A172 (cell line): Measurements from ENCODE around the gene SLC44A2. TPM values are rescaled to one million over a fixed set of nuclear protein-coding genes. Genes with fewer than 3 reads are reported as not detected.
A peak's percentile ranks its signal among the peaks of the same experiment; 100 is the strongest.
"Not testable (repeated sequence)": the region's sequence is repeated elsewhere in the genome, so short reads cannot be mapped to it uniquely, and the experiment has no call there.

Experiments
- DNase-seq: peaks from one replicate; pipeline ENCODE4 v3.0.0-alpha.2; 2015; ENCODE audit warnings: low spot score
- total RNA-seq: library from RNA; depleted of rRNA; stranded (reverse); fragments of >200 nt; shearing (Covaris generic); gene quantifications from 2 replicates; pipeline ENCODE4 v1.2.3, GENCODE V29; 2014

SLC44A2 gene
- total RNA-seq, 1 experiment from 2014 or later, result 327 TPM

GRCh38 chr19:10651851-10652250, 26.5 kb downstream of the SLC44A2 start:
- no peak for DNase-seq

GRCh38 chr19:10653482-10653731, 28.1 kb downstream of the SLC44A2 start:
- DNase-seq, result no peak

DNA sequence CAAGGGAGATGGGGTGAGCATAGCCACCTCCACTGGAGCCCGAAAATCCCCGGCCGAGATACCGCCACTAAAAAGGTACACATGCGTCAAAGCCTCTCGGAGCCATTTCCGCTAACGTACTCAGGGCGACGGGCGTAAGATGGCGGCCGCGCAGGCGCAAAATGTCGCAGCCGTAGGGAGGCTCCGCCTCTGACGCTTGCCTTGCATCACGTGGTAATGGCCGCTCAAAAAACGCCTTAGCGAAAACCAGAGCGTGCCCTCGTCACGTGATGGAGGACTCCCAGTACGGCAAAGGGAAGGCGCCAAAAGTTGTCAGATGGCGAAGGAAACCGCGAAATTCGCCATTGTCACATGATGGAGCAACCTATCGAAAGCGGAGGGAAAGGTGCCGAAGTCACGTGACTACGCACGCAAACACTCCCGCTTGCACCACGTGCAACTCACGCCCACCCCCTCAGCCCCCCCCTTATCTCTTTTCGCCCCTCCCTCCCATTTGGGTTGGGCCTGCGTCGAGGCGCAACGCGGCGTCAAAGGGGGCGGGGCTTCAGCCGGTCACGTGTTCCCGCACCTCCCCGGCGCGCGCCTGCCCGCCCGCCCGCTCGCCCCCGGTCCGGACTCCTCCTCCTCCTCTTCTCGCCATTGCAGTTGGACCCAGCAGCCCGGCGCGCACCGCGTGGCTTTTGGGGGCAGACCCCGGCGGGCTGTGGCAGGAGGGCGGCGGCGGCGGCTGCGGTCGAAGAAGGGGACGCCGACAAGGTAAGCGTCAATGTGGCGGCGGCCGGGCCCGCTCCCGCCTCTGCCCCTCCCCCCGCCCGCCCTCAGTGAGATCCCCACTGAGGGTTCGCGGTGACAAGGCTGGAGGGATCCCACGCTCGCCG, 28.6 kb downstream of the SLC44A2 start, which contains the start of gene ILF3:
ILF3 (plus strand) TSS at position 615 of the 878 bp plus-strand sequence. CDS start 16,260 bp downstream, outside the sequence.
- peak; percentile 100 for DNase-seq

DNA sequence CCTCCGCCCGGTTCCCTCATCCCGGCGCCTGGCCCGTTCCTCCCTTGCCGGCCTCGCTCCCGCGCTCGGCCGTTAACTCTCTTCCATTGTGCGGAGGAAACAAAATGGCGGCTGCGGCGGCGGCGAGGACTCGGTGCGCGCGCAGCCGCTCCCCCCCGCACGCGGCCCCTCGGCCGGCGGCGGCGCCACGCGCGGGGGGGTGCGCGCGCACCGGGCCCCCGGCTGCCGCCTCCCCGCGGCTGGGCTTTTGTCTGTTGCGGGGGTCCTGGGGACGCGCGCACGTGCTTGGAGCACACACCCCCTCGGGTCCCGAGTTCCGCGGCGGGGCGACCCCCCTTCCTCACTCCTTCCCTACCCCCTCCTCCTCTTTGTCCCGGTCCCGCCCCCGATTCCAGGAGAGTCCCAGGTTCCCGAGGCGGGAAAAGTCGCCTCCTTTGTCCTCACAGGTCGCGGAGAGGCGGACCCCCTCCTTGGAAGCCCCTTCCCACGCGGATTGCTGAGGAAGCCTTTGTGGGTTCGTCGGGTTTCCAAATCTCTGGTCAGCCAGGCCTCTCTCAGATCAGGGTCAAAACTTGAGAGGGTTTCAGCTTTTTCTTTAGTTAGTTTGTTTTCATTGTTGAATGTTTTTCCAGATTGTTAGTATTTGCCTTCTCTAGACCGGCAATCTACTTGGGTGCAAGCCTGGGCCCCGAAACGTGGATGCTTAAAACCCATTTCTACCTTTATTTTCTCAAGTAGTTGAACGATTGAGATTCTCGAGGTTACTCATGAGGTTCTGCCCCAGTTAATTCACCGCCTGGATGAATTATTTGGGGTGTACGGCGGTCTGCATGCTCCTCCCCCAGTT, 29.5 kb downstream of the SLC44A2 start:
- DNase-seq, result peak; percentile 44

DNA sequence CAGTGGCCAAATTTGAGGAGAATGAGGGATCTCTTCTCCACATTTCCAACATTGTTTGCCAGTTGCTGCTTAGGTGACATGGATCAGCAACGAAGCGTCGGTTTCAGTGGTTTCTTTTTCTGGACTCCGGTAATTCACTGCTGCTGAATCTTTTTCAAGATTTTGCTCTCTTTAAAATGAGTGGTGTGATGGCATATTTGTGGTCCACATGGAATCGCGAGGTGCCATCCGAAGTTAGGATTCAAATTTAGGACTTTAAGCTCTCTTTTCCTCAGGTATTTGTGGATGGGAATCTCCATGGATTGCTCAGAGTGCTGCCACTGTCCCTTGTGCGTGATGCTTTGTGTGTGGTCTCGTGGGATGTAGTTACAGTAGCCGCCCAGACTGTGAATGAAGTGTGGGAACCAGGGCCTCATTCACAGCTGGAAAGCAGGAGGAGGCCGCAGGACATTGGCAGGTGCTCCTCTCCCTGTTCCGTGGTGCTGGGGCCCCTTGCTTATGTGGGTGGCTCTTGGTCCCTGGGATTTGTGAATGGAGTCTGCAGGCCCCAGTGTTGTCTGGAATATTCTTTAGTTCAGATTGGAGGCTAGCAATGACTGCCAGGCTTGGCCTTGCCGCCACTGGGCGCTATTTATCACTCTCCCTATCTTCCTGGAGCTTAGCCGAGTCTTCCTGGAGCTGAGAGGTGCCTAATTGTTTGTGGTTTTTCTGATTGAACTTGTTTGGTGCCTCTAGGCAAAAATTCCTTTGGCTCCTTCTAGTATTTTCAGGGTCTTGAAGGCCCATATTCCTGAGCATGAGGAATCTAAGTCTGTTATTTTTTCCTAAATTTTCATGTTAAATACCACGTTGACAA, 30.3 kb downstream of the SLC44A2 start:
- DNase-seq, result peak; percentile 45

- no peak for DNase-seq
Measured at GRCh38 chr19:10660346-10660745, 35.0 kb downstream of the SLC44A2 start.

DNA sequence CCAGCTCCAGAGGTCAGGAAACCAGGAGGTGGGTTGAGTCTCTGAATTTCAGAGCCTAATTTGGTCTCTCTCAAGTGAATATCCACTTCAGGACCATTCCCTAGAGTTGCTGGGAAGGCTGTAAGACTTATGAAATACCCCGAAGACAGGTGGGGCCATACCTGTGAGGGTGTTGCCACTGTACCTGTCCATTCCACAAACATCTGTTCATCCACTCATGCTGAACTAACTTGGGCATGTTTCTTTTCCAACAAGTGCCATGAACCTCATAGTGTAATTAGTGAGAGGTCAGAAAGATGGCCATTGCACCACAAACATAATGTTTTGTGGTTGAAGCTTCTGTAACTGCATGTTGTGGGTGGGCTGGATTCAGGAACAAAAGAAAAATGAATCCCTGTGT, 36.6 kb downstream of the SLC44A2 start:
- DNase-seq, result no peak

- DNase-seq, result no peak
Measured at GRCh38 chr19:10662384-10663251, 37.3 kb downstream of the SLC44A2 start.

DNA sequence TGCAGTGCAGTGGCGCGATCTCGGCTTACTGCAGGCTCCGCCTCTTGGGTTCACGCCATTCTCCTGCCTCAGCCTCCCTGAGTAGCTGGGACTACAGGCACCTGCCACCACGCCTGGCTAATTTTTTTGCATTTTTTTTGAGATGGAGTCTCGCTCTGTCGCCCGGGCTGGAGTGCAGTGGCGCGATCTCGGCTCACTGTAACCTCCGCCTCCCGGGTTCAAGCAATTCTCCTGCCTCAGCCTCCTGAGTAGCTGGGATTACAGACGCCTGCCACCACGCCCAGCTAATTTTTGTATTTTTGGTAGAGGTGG, 37.9 kb downstream of the SLC44A2 start:
- not testable (repeated sequence) for DNase-seq

DNA sequence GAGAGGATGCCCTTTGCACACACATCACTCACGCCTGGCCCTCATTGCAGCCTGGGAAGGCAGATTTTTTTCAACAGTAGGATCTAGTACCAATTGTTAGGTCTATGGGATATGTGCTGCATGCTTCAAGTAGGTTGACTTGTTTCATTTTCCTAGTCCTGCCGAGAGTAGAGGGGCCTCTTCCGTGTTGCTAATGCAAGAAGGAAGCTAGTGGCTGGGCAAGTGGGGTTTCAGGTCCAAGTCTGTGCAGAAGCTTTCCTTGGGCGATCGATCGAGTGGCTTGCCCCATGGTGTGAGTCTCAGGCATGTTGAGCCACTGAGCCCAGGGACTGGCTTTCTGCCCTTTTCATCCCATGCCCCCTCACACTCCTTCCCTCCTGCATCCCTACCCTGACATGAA, 42.5 kb downstream of the SLC44A2 start:
- no peak for DNase-seq

GRCh38 chr19:10669246-10669645, 43.9 kb downstream of the SLC44A2 start:
- DNase-seq, result no peak

DNA sequence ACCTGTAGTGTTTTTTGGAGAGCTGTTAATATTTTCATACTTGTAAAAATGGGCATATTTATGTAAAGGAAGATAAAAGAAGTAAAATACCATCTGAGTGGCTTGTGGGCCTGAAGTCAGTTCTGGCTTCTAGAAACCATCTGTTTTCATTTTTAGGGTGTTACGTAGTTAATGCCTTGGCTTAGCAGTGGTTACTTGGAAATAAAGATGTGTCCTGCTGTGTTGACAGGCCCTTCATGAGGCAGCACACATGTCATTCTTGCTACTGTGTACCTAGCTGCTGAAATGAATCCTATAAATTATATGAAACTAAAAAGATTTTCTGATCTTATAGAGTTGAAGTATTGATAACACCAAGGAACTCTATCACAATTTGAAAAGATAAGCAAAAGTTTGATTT, 44.8 kb downstream of the SLC44A2 start:
- no peak for DNase-seq

- no peak for DNase-seq
Measured at GRCh38 chr19:10670876-10671804, 45.8 kb downstream of the SLC44A2 start.

- peak; percentile 32 for DNase-seq
Measured at GRCh38 chr19:10671922-10672321, 46.6 kb downstream of the SLC44A2 start.

DNA sequence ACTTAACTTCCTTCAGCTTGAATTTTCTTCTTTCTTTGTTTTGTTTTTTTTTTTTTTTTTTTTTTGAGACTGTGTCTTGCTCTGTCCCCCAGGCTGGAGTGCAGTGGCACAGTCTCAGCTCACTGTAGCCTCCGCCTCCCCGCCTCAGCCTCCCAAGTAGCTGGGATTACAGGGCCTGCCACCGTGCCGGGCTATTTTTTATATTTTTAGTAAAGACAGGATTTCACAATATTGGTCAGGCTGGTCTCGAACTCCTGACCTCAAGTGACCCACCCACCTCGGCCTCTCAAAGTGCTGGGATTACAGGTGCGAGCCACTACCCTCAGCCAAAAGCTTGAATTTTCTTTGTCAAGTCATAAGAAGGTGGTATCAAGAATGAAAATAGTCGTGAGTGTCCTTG, 49.9 kb downstream of the SLC44A2 start:
- DNase-seq, result not testable (repeated sequence)

GRCh38 chr19:10677751-10678150, 52.4 kb downstream of the SLC44A2 start:
- no peak for DNase-seq

GRCh38 chr19:10678813-10679212, 53.5 kb downstream of the SLC44A2 start:
- DNase-seq, result no peak

- DNase-seq, result no peak
Measured at GRCh38 chr19:10679743-10680142, 54.4 kb downstream of the SLC44A2 start.

DNA sequence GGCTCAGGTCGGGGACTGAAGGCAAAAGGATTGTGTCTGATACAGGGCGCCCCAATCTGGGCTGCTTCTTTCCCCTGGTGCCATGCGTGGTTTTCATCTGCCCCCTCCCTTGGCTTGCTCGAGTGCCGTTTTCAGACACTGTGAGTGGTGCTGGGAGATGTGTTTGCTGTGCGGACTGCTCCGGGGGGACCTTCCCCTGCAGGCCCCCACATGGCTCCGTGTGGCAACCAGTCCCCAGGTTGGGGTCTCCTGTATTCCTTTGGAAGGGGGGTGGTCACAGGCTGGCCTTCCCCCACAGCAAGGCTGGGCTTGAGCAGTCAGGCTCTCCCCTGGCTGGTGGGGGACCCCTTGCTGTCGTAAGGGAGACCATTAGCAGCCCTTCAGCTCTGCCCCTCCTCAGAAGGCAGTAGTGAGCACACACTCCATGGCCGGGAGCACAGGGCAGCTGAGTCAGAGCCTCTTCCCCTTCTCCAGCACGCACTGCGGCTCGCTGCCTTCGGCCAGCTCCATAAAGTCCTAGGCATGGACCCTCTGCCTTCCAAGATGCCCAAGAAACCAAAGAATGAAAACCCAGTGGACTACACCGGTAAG, 55.3 kb downstream of the SLC44A2 start:
- DNase-seq, result no peak

- DNase-seq, result no peak
Measured at GRCh38 chr19:10681658-10682057, 56.3 kb downstream of the SLC44A2 start.
